ENCODE results near the gene PTPRM. TPM values are rescaled to one million over a fixed set of nuclear protein-coding genes. Genes with fewer than 3 reads are reported as not detected.

The PTPRM gene
- polyA plus RNA-seq, 1 donor from 2014 or later = 126 TPM

DNA sequence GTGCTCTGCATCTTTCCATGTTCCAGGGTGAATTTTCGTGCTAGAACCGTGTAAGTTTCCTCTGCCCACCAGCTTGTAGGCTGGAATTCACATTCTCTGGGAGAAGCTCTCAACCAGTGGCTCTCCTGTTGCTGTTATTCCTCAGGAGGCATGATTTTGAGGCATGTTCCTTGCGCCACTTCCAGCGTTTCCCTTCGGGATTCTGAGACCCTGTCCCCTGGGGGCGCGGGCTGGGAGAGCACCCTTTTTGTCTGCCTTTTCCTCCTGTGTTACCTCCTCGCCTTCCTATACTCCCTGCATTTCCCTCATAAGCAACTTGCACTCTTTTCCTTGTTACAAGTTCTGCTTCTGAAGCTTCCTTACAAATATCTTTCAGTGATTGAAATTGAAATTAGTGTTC is 156.4 kb downstream of the PTPRM start:
- H3K4me2 ChIP-seq (ENCODE audit: low read length) = no peak overlapping the region
- TF ChIP-seq MXI1 (conservative IDR thresholded peaks at IDR 0.05; ENCODE audit: poor library complexity, severe bottlenecking) (no peak), EZH2 (IDR thresholded peaks at IDR 0.05; ENCODE audit: borderline replicate concordance, insufficient read depth, low read length, poor library complexity, severe bottlenecking) (no peak), RAD21 (conservative IDR thresholded peaks at IDR 0.05) (no peak), EP300 (conservative IDR thresholded peaks at IDR 0.05; ENCODE audit: poor library complexity, severe bottlenecking) (no peak), TAF1 (IDR thresholded peaks at IDR 0.05; ENCODE audit: low read depth) (no peak), SMC3 (conservative IDR thresholded peaks at IDR 0.05; ENCODE audit: poor library complexity) (no peak), POLR2AphosphoS5 (IDR thresholded peaks at IDR 0.05) (no peak)
- TF ChIP-seq, protein P1, sequence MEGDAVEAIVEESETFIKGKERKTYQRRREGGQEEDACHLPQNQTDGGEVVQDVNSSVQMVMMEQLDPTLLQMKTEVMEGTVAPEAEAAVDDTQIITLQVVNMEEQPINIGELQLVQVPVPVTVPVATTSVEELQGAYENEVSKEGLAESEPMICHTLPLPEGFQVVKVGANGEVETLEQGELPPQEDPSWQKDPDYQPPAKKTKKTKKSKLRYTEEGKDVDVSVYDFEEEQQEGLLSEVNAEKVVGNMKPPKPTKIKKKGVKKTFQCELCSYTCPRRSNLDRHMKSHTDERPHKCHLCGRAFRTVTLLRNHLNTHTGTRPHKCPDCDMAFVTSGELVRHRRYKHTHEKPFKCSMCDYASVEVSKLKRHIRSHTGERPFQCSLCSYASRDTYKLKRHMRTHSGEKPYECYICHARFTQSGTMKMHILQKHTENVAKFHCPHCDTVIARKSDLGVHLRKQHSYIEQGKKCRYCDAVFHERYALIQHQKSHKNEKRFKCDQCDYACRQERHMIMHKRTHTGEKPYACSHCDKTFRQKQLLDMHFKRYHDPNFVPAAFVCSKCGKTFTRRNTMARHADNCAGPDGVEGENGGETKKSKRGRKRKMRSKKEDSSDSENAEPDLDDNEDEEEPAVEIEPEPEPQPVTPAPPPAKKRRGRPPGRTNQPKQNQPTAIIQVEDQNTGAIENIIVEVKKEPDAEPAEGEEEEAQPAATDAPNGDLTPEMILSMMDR (IDR thresholded peaks at IDR 0.05; ENCODE audit: poor library complexity, severe bottlenecking) = no peak
- TF ChIP-seq, protein P2, sequence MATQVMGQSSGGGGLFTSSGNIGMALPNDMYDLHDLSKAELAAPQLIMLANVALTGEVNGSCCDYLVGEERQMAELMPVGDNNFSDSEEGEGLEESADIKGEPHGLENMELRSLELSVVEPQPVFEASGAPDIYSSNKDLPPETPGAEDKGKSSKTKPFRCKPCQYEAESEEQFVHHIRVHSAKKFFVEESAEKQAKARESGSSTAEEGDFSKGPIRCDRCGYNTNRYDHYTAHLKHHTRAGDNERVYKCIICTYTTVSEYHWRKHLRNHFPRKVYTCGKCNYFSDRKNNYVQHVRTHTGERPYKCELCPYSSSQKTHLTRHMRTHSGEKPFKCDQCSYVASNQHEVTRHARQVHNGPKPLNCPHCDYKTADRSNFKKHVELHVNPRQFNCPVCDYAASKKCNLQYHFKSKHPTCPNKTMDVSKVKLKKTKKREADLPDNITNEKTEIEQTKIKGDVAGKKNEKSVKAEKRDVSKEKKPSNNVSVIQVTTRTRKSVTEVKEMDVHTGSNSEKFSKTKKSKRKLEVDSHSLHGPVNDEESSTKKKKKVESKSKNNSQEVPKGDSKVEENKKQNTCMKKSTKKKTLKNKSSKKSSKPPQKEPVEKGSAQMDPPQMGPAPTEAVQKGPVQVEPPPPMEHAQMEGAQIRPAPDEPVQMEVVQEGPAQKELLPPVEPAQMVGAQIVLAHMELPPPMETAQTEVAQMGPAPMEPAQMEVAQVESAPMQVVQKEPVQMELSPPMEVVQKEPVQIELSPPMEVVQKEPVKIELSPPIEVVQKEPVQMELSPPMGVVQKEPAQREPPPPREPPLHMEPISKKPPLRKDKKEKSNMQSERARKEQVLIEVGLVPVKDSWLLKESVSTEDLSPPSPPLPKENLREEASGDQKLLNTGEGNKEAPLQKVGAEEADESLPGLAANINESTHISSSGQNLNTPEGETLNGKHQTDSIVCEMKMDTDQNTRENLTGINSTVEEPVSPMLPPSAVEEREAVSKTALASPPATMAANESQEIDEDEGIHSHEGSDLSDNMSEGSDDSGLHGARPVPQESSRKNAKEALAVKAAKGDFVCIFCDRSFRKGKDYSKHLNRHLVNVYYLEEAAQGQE (IDR thresholded peaks at IDR 0.05; ENCODE audit: borderline replicate concordance) = no peak
- no peak overlapping the region for H3K9ac ChIP-seq (ENCODE audit: low read length)
- H3K79me2 ChIP-seq (replicated peaks; ENCODE audit: insufficient read depth, low read length) = peaks cover 5% of the 10 kb centered on the region
- H4K20me1 ChIP-seq (ENCODE audit: insufficient read depth) = no peaks in the 10 kb centered on the region
- no peaks in the 10 kb centered on the region for H3K36me3 ChIP-seq (ENCODE audit: insufficient read depth, low read length)
- H3K27ac ChIP-seq (ENCODE audit: low read length) = no peak overlapping the region
- H2AFZ ChIP-seq (ENCODE audit: low read depth, low read length) = no peak overlapping the region
- H3K4me3 ChIP-seq (ENCODE audit: low read length) = no peak overlapping the region
- H3F3A ChIP-seq (ENCODE audit: insufficient read depth, low read length, poor library complexity, severe bottlenecking) = no peaks in the 10 kb centered on the region
- no peaks in the 10 kb centered on the region for H3K9me2 ChIP-seq (ENCODE audit: insufficient read depth, low read length)
- H3K9me3 ChIP-seq (ENCODE audit: low read length) = no peaks in the 10 kb centered on the region
- no peaks in the 10 kb centered on the region for H3K27me3 ChIP-seq (ENCODE audit: insufficient read depth, low read depth, low read length)

DNA sequence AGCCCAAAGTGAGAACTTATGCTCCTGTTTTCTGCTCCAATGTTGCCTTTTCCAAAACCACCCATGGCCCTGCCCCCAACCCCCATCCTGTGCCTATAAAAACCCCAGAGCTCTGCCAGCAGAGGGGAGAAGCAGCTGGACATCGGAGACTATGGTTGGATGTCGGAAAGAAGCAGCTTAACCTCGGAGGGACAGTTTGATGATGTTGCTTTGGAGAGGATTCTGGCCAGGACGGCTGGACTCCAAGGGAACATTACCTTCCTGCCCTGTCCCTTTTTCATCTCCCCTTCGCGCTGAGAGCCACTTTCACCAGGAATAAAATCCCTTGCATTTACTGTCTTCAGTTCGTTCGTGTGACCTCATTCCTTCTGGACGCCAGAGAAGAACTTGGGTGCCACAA is 158.4 kb downstream of the PTPRM start:
- Histone ChIP-seq H3K9me2 (ENCODE audit: insufficient read depth, low read length) (no peaks in the 10 kb centered on the region), H3K36me3 (ENCODE audit: insufficient read depth, low read length) (no peaks in the 10 kb centered on the region), H3K79me2 (replicated peaks; ENCODE audit: insufficient read depth, low read length) (peaks cover 5% of the 10 kb centered on the region), H3K9ac (ENCODE audit: low read length) (no peak overlapping the region), H3K9me3 (ENCODE audit: low read length) (no peaks in the 10 kb centered on the region), H4K20me1 (ENCODE audit: insufficient read depth) (no peaks in the 10 kb centered on the region), H3K4me3 (ENCODE audit: low read length) (no peak overlapping the region), H3K27me3 (ENCODE audit: insufficient read depth, low read depth, low read length) (no peaks in the 10 kb centered on the region), H2AFZ (ENCODE audit: low read depth, low read length) (no peak overlapping the region), H3K27ac (ENCODE audit: low read length) (no peak overlapping the region), H3F3A (ENCODE audit: insufficient read depth, low read length, poor library complexity, severe bottlenecking) (no peaks in the 10 kb centered on the region), H3K4me2 (ENCODE audit: low read length) (no peak overlapping the region)
- TF ChIP-seq, protein P1 (IDR thresholded peaks at IDR 0.05; ENCODE audit: poor library complexity, severe bottlenecking) = no peak
- no peak for TF ChIP-seq EP300 (conservative IDR thresholded peaks at IDR 0.05; ENCODE audit: poor library complexity, severe bottlenecking)
- no peak for TF ChIP-seq TAF1 (IDR thresholded peaks at IDR 0.05; ENCODE audit: low read depth)
- TF ChIP-seq POLR2AphosphoS5 (IDR thresholded peaks at IDR 0.05) = no peak
- TF ChIP-seq RAD21 (conservative IDR thresholded peaks at IDR 0.05) = no peak
- TF ChIP-seq, protein P2 (IDR thresholded peaks at IDR 0.05; ENCODE audit: borderline replicate concordance) = no peak
- no peak for TF ChIP-seq SMC3 (conservative IDR thresholded peaks at IDR 0.05; ENCODE audit: poor library complexity)
- TF ChIP-seq EZH2 (IDR thresholded peaks at IDR 0.05; ENCODE audit: borderline replicate concordance, insufficient read depth, low read length, poor library complexity, severe bottlenecking) = no peak
- TF ChIP-seq MXI1 (conservative IDR thresholded peaks at IDR 0.05; ENCODE audit: poor library complexity, severe bottlenecking) = no peak
